GM18499 (cell line): ENCODE measurements around the gene POU6F2.

ENCODE experiments used
- ATAC-seq: cut with Tn5 transposase; IDR thresholded peaks from one replicate; pipeline ENCODE4 v1.9.1; 2021; ENCODE audit warnings: moderate number of reproducible peaks; ENCODE audit not compliant: insufficient read depth, unreplicated experiment

POU6F2 gene

DNA sequence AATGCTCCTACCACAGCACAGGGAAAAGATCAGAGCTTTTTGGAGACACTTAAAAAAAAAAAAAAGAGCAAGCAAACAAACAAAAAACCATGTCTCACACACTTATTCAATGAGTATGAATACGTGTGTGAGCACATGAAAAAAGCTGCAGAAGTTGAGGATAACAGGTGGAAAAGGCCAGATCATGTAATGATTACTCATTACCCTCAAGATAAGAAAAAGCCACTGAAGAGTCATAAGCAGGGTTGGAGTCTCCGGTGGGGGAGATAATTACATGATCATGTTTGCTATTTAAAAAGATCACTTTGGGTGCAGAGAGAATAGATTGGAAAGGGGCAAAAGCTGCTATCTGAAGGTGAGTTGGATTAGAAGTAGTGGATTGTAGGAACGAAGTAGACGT, 77.0 kb downstream of the POU6F2 start:
- no peak for ATAC-seq

- ATAC-seq, result no peak
Measured at GRCh38 chr7:39056153-39056552, 78.4 kb downstream of the POU6F2 start.

DNA sequence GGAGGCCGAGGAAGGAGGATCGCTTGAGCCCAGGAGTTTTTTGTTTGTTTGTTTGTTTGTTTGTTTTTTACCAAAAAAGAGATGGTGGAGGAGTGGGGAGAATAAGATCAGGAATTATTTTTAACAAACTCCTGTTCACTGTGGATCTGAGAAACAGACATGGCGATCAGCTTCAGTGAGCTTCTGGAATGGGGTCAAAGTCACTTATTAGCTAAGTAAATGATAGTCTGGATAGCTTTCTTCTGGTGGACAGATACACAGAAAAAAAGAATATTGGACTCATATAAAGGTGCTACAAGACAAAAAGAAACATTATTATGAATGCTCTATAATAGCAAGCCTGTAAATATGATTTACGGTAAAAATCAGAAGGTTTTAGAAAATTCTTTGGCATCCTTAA, 85.1 kb downstream of the POU6F2 start:
- ATAC-seq, result no peak

DNA sequence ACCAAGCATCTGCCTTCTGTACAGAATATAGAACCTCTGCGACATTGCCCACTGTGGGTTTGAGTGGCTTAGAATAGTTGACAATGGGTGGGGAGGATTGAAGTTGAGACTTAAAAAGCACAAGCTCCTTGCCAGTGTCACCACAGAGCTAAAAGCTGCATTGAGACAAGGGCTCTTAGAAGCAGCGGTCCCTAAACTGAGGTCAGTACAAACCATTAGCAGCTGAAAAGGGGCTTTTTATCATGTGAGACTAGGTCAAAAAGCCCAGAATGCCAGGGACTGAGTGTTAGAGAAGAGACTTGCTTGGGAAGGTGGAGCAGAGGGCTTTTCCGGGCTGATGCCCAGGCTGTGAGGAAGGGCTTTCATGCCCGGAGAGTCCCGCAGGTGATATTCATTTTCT, 91.3 kb downstream of the POU6F2 start:
- no peak for ATAC-seq

GRCh38 chr7:39069896-39070881, 92.5 kb downstream of the POU6F2 start:
- no peak for ATAC-seq

DNA sequence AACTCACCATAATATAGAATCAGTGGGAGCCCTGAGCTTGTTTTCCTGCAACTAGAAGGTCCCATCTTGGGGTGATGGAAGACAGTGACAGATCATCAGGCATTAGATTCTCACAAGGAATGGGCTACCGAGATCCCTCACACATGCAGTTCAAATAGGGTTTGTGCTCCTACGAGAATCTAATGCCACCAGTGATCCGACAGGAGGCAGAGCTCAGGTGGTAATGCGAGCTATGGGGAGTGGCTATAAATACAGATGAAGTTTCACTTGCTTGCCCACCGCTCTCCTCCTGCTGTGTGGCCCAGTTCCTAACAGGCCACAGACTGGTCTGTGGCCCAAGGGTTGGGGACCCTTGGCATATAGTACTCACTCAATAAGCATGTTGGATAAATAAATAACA, 93.4 kb downstream of the POU6F2 start:
- ATAC-seq, result no peak

GRCh38 chr7:39073432-39073831, 95.7 kb downstream of the POU6F2 start:
- ATAC-seq, result no peak

DNA sequence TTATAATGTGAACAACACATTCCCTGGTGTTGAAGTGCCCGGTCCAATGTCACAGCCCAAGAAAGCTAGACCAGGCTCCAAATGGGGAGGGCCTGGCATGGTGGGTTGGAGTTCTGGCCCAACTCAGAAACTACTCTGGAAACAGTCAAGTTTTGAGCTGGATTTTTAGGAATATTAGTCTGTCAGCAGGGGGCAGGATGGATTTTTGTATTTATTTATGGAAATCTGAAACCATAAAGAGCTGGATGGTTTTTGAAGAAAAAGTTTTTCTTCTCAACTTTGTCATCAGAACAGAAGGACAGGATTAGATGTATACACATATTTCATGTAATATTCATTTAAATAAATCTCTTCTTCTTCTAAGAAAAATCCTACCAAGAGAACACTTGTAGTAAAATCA, 97.5 kb downstream of the POU6F2 start:
- no peak for ATAC-seq

DNA sequence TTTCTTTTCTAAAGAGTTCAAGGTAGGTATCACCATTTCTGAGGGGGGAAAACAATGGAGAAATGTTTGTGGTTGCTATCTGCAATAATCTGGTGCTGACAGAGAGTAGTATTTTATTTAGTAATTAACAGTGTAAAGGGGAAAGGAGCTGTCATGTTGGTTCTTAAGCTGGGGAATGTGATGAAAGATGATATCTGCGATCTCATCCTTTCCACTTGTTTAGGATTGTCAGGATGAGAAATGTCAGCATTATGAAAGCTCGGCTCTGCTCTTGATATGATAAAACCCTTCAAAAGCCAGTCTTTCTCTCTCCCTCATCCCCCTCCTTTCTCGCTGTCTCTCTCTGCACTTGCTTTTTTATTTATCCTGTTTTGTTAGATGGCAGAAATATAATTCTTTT, 106.1 kb downstream of the POU6F2 start:
- no peak for ATAC-seq

DNA sequence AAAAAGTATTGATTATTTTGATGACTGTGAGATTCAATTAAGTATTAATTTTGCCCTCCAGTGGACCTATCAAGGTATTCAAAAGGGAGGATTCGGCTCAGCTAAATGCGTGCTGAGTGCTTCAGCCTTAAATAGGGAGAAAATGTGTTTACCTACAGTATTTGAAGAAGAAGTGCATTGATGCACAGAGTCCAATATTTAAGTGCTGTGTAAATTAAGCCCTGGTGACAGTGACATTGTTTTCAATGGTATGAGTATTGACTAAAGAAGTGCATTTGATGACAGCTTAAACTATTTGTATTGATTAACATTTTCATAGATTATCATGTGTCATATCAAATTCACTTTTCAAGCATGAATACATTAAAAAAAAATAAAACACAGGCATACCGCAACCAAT, 106.6 kb downstream of the POU6F2 start:
- ATAC-seq, result no peak

GRCh38 chr7:39085189-39085588, 107.5 kb downstream of the POU6F2 start:
- no peak for ATAC-seq

DNA sequence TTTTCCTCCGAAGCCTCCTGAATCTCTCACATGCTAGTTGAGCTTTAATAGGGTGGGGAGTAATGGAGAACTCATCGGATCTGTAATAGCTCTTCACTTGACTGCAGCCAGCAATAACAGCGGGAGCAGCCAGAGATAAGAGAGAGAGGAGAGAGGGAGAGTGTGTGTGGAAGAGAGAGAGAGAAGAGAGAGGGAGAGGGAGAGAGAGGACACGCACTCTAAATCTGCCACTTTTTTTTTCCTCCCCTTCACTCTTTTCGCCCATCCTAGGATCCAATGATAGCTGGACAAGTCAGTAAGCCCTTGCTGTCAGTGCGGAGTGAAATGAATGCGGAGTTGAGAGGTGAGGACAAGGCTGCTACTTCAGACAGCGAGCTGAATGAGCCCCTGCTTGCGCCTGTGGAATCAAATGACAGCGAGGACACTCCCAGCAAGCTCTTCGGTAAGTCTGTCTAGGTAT, 107.9 kb downstream of the POU6F2 start:
- ATAC-seq, result no peak

- ATAC-seq, result no peak
Measured at GRCh38 chr7:39086638-39087360, 109.1 kb downstream of the POU6F2 start.

DNA sequence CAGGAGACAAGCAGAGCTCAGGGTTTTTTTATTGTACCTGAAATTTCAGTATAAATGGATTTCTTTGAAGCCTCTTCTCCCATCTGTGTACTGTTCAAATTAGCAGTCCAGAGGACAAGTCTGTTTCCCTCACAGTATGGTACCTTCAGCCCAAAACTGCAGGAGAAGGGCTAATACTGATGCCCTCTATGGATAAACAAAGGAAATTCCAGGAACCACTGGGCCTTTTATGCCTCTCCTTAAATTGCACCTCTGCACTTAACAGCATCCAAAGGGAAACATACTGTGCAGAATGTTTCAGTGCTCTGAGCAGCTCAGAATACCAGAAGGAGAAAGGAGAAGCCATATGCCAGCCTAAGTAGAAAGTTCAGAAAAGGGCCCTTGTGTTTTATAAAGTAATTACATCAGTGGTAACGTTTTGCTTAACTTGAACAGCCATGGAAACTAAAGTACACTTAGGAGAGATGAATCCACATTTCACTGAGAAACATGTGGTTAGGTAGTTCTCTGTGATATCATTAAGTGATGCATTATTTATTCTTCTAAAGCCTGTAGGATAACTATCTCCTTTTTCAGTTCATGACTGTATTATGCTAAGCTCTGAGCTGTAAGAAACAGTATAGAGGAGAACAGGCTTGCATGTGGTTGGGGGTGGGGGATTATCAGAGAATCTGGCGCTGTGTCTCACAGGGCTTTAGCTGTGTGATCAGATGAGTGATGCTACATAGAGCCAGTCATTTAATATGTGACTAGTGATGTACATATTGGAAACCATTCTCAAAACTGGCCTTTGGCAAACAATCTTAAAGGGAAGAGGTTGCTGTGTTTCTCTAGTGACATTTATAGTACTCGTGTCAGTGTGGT, 111.3 kb downstream of the POU6F2 start:
- no peak for ATAC-seq

GRCh38 chr7:39091145-39091544, 113.4 kb downstream of the POU6F2 start:
- no peak for ATAC-seq

GRCh38 chr7:39091774-39092173, 114.1 kb downstream of the POU6F2 start:
- ATAC-seq, result no peak

GRCh38 chr7:39094731-39095130, 117.0 kb downstream of the POU6F2 start:
- ATAC-seq, result no peak

DNA sequence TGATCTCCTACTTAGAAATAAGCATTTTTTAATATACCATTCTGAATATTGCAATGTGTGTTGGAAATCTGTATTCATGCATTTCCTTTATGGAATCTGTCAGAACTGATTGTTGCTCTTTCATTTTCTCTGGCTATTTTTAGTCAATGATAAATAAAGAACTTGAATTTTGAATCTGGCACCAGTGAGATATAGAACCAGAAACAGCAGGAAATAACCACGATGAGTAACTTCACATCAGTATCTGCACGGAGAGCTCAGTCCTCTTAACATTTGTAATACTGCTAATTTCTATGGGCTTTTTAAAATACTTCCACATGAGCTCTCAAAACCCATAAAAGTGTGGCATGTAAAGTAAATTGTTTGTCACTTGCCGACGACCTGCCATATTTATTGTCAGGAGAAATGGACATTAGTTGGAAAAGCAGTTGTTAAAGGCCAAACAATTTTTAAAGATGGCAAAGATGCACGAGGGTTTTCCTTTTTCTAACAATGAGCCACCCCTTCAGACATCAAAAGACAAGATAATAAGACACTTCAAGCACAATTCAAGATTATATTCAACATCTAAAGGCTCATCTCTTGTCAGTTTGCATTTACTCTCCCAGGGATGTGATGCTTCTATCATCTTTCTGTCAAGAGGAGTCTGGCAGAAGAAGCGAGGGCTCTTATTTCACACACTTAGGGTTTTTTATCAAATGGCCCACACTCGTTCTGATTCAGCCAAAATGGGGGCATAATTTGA, 118.3 kb downstream of the POU6F2 start:
- no peak for ATAC-seq

DNA sequence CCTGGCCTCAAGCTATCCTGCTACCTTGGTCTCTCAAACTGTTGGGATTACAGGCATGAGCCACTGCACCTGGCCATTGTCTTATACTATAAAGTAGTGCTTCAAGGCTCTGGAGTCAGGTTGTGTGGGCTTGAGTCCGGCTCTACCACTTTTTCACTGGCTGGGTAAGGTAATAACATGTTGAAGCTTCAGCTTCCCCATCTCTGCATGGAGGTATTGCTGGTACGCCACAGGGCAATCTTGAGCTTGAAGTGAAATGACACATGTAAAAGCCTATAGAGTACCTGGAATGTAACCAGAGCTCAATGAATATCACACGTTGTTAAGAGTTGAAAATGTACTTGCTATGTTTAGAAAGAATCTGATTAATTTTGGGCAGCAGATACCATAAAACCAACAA, 120.8 kb downstream of the POU6F2 start:
- no peak for ATAC-seq

DNA sequence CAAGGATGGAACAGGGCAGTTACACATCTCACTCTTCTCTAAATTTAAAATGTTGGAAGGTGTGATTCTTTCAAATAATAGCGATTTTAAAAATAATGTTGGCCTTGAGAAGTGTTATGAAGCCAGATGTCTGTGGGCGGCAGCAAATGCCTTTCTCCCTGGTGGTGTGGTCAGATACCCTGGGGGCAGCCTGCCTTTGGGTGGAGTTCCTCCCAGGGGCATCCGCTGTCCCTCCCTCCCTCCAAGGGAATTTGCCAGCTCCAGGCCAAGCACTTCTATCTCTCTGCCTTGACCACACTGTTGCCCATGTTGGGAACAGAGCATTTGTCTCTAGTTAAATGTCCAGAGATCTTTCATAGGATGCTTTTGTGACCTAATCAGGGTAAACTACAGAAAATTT, 121.4 kb downstream of the POU6F2 start:
- no peak for ATAC-seq
